ENCODE data around the gene COL7A1.

The COL7A1 gene

DNA sequence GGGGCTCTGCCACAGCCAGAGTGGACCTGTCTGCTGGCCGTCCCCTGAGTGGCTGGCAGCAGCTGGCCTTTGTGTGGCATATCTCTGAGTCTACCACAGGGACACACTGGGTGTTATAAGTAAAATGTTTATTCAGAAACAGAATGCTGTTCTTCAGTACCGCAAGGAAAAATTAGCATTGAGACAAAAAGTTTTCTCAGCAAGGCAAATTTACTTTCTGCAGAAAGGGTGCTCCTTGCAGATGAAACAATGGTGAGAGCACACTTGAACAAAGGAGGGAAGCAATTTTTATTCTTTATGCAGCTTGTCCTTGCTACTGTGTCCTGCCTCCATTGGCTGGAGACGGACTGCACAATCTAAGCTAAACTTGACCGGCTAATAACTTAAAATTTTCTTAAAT lies 22.4 kb upstream of the COL7A1 start:
- DNase-seq: no peak

GRCh38 chr3:48614044-48614443 lies 18.9 kb upstream of the COL7A1 start:
- DNase-seq: no peak

GRCh38 chr3:48612309-48612708 lies 17.2 kb upstream of the COL7A1 start:
- DNase-seq: no peak

- peak; percentile 93 for DNase-seq
These were observed 14.2 kb upstream of the COL7A1 start, which contains the start of gene UQCRC1 for GRCh38 chr3:48609088-48610005. UQCRC1 (minus strand) TSS chr3:48609646; CDS start chr3:48609620, 26 bp downstream.

DNA sequence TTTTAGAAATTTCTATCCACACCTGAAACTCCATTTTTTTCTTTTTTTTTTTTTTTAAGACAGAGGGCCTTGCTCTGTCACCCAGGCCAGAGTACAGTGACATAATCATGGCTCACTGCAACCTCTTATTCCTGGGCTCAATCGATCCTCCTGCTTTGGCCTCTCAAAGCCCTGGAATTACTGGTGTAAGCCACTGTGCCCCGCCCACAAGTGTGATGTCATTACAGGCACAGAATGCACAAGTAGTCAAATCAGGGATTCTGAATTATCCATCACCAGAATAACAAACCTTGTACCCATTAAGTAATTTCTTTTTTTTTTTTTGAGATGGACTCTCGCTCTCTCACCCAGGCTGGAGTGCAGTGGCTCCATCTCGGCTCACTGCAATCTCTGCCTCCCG lies 12.4 kb upstream of the COL7A1 start:
- peak; percentile 23 for DNase-seq

- no peak for DNase-seq
These were observed 6.5 kb upstream of the COL7A1 start for GRCh38 chr3:48601622-48601994.

DNA sequence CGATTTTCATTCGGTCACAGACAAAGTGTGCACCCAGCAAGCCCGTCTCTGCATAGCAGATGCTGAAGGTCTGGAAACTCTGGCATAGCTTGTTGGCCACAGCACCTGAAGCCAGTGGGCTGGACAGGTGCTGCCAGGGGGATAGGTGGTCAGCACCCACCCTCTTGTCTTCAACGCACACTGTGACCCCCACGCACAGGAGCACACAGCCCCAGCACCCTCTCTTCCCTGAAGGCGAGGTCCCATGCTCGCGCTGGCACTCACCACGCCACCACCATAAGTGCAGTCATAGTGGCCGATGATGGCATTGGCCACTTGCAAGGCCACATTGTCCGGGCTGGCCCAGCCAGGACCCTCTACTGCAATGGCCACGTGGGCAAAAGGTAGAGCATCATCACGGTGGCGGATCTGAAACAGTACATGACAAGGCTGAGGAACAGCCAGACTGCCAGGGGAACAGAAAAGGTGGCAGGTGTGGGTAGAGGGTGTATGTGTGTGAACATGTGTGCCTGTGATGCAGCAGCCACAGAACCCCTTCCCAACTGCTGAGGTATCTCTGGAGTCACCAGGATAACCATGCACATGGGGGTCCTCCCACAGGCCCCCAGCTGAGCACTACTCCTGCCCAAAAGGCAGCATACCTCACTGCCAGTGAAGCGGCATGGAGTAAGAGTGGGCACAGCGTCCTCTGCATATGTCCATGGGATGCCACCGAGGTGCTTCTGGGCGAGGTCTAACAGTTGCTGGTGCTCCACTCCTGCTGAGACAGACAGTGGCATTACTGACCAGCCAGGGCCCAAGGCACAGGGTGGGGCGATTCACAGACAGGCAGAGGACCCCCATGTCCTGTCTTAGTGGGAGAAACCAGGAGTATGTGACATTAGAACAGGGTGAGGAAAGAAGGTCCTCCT lies 5.8 kb upstream of the COL7A1 start:
- DNase-seq: no peak

DNA sequence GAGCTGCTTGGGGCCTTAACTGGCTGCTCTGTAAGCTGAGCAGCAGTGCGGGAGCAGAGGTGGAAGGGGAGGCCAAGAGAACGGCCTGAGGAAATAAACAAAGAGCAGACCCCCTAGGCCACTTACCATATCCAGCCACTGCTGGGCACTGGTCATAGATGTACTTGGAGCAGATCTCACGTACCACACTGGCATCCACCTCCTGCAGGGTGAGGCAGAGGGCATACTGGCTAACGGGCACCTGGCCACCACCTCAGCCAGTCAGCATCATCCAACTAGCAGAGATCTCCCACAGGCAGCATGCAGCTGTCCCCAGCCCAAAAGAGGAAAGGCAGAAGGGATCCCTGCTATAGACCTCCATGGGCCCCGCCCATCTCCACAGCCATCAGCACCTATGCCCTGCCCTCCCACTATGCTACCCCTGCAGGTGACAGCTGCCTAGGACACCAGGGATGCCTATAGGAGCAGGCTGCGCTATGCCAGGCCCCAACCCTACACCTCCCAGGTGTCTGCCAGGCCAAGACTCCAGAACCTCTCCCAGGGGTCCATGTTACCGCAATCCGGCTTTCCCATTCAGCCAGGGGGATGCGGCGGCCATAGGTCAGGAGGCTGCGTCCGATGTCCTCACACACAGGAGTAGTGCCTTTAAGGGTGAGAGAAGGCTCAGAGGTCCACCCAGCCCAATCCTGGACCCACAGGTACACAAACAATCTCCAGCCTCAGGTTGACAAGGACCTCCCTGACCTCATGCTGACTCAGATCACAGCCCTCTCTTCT lies 4.6 kb upstream of the COL7A1 start:
- DNase-seq: no peak

- DNase-seq: no peak
These were observed 4.0 kb upstream of the COL7A1 start for GRCh38 chr3:48599077-48599501.

GRCh38 chr3:48598323-48599076 lies 3.4 kb upstream of the COL7A1 start:
- no peak for DNase-seq

DNA sequence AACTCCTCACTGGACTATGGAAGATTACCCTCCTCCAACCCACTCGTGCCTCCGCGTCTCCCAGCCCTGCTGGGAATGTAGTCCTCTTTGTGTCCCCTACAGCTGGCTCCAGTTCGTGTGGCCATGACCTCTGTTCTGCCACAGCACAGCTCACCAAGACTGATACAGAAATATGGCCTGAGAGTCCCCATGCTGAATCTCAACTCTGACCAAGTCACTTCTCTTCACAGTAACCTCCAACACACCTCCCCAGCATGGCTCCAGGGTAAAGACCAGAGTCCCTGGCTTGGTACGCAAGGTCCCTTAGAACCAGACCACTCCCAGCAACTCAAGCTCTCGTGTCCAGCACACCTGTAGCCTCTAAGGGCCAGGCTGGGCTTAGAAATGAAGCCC lies 2.3 kb upstream of the COL7A1 start:
- DNase-seq: no peak

- no peak for DNase-seq
These were observed 1.7 kb upstream of the COL7A1 start for GRCh38 chr3:48596676-48597407.

- DNase-seq: no peak
These were observed 1.0 kb upstream of the COL7A1 start for GRCh38 chr3:48596157-48596556.

DNA sequence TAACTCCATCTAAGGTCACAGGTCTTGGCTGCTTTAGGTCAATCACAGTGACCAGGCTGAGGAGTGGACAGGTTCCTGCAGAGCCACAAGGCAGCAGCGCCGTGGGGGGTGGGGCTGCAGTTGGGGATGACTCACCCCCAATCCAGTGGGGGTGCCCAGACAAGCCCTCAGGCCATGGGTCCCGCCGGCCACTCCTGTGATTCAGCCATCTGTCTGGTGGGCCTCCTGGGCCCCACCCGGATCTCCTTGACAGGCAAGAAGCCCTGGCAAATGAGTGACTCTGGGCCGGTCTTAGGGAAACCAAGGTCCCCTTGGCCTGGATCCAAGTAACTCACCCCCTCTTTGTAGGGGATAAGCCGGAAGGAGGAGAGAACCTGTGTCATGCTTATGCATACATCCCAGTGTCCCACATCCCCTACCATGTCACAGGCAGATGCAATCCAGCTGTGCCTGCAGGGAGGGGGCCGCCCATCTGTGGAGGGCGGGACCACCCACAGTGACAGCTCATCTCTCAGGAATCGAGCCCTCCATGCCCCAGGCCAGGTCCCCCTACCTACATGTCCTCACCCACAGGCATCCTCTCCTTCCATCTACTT lies 495 bp upstream of the COL7A1 start:
- no peak for DNase-seq

GRCh38 chr3:48594417-48595049 lies 596 bp downstream of the COL7A1 start:
- DNase-seq: no peak

DNA sequence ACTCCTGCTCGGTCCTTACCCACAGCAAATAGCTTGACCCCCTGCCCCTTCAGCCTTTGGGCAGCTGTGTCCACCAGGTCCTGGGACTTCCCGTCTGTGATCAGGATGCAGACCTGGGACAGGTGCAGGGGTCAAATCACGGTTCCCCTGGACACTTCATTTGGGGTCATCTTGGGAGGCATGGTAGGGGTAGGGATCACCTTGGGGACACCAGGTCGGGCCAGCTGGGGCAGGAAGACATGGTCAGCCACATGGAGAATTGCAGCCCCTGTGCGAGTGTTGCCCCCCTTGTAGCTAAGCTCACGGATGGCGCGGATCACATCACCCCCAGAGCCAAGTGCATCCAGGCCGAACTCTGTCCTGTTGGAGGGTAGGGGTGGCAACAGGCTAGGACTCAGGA lies 1.8 kb downstream of the COL7A1 start:
- DNase-seq: no peak

GRCh38 chr3:48592519-48593087 lies 2.5 kb downstream of the COL7A1 start:
- DNase-seq: no peak

- DNase-seq: no peak
These were observed 3.1 kb downstream of the COL7A1 start for GRCh38 chr3:48591886-48592518.

DNA sequence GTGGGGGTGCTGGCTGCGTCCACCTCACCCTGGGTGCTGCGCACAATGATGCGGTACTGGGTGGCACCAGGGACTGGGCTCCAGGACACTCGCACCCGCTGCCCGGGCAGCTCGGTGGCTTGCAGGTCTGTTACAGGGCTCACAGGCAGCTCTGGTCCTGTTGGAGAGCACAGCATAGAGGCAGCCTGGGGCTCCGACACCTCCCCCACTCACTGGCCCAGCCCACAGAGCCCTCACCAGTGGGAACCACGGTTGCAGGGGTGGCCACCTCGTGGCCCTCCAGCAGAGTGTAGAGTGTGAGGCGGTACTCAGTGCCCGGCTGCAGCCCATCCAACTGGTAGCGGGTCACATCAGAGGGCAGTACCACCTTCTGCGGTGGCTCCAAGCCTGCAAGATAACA lies 3.7 kb downstream of the COL7A1 start:
- no peak for DNase-seq

DNA sequence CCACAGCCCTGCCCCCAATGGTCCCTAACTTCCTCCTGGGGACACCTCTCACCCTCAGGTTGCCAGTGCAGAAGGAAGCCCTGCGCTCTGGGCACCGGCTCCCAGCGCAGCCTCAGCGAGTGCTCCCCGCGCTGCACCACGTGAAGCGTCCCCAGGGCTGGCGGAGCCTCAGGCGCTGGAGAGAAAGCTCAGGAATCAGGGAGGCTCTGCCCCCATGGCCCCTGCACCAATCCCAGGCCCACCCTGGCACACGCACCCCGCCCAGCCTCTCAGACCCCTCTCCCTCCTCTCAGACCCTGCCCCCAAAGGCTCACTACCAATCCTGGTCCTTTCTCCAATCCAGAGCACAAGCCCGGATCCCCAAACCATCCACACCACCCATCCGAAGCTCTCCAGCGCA lies 6.9 kb downstream of the COL7A1 start:
- no peak for DNase-seq

All from CD4-positive, alpha-beta T cell treated with Interleukin-17A for 4 hours (primary cell).